C4-2B (cell line): Measurements from ENCODE around the gene PIWIL1.

ENCODE experiments used
- CTCF ChIP-seq: fragments of 450-650 bp; conservative IDR thresholded peaks from 2 replicates; pipeline ENCODE4 v1.5.1; 2017; ENCODE audit warnings: mild to moderate bottlenecking
- ZFX ChIP-seq: fragments of 450-650 bp; IDR thresholded peaks from 2 replicates; pipeline ENCODE4 v1.6.1; 2017

GRCh38 chr12:130362060-130362459 lies 24.4 kb downstream of the PIWIL1 start:
- TF ChIP-seq CTCF (no peak), ZFX (no peak)
